Naive thymus-derived CD4-positive, alpha-beta T cell (primary cell): ENCODE results near the gene HTT. TPM values are rescaled to one million over a fixed set of nuclear protein-coding genes. Genes with fewer than 3 reads are reported as not detected.

ENCODE experiments used
- ATAC-seq: fragments of 150-1000 bp; cut with Tn5 transposase; 2 replicates; pipeline ENCODE4 v1.10.0; 2021; ENCODE audit warnings: mild to moderate bottlenecking, moderate library complexity
- CTCF ChIA-PET: fragments of 350-600 bp; sonication (Branson Sonifier 250); formaldehyde crosslinking; loops from one replicate; lab custom pipeline; 2021; ENCODE audit warnings: antibody characterized with exemption; lab: Charles Lee
- POLR2A ChIA-PET: fragments of 350-600 bp; sonication (Branson Sonifier 250); formaldehyde crosslinking; loops from one replicate; lab custom pipeline; 2021; ENCODE audit warnings: antibody characterized with exemption, inconsistent platforms; lab: Charles Lee
- DNase-seq, 9 donors: peaks; one replicate each; pipeline versions ENCODE4 v3.0.0 to v3.0.0-alpha.2; 2020 to 2022; ENCODE audit warnings: mixed read lengths in 1 of 9
- H3K27ac ChIP-seq: one replicate; pipeline ENCODE4 v1.7.0; 2013; ENCODE audit warnings: mild to moderate bottlenecking, low read depth, low read length, moderate library complexity
- H3K27me3 ChIP-seq, 2 donors: one replicate each; pipeline ENCODE4 v1.7.0; 2013; ENCODE audit warnings: low read length in 2 of 2, mild to moderate bottlenecking in 2 of 2, moderate library complexity in 2 of 2; ENCODE audit not compliant: control insufficient read depth in 2 of 2, insufficient read depth in 2 of 2
- H3K36me3 ChIP-seq, 3 experiments: 1 replicate in 2 of 3; 2 replicates in 1 of 3; pipeline ENCODE4 v1.7.0; 2013; ENCODE audit warnings: low read length in 3 of 3, mild to moderate bottlenecking in 3 of 3, moderate library complexity in 1 of 3; ENCODE audit not compliant: insufficient read depth in 3 of 3, control insufficient read depth in 2 of 3
- H3K4me1 ChIP-seq, 2 donors: one replicate each; pipeline ENCODE4 v1.7.0; 2013; ENCODE audit warnings: low read length in 2 of 2, mild to moderate bottlenecking in 2 of 2, moderate library complexity in 1 of 2; ENCODE audit not compliant: control insufficient read depth in 2 of 2, insufficient read depth in 2 of 2
- H3K4me3 ChIP-seq: 2 replicates; pipeline ENCODE4 v1.7.0; 2013; ENCODE audit warnings: mild to moderate bottlenecking, low read length
- H3K9me3 ChIP-seq, 3 experiments: 1 replicate in 2 of 3; 2 replicates in 1 of 3; pipeline ENCODE4 v1.7.0; 2013; ENCODE audit warnings: low read length in 3 of 3; ENCODE audit not compliant: control insufficient read depth in 2 of 3
- H3K27ac Mint-ChIP-seq, 9 donors: one replicate each; pipeline ENCODE4 v1.8.0; 2020 to 2022; ENCODE audit warnings: mixed read lengths in 9 of 9, mild to moderate bottlenecking in 8 of 9, moderate library complexity in 5 of 9, inconsistent platforms in 2 of 9
- H3K27me3 Mint-ChIP-seq, 5 donors: one replicate each; pipeline ENCODE4 v1.8.0; 2021 to 2022; ENCODE audit warnings: mixed read lengths in 5 of 5, mild to moderate bottlenecking in 1 of 5
- H3K36me3 Mint-ChIP-seq, 5 donors: one replicate each; pipeline ENCODE4 v1.8.0; 2020 to 2022; ENCODE audit warnings: mixed read lengths in 5 of 5, mild to moderate bottlenecking in 3 of 5, inconsistent platforms in 1 of 5
- H3K4me1 Mint-ChIP-seq, 7 donors: one replicate each; pipeline ENCODE4 v1.8.0; 2020 to 2022; ENCODE audit warnings: mixed read lengths in 7 of 7, mild to moderate bottlenecking in 3 of 7, inconsistent platforms in 1 of 7
- H3K4me3 Mint-ChIP-seq, 10 donors: one replicate each; pipeline ENCODE4 v1.8.0; 2020 to 2022; ENCODE audit warnings: mild to moderate bottlenecking in 10 of 10, mixed read lengths in 10 of 10, moderate library complexity in 6 of 10, inconsistent platforms in 2 of 10
- H3K9me3 Mint-ChIP-seq, 11 donors: one replicate each; pipeline ENCODE4 v1.8.0; 2020 to 2022; ENCODE audit warnings: mixed read lengths in 11 of 11, mild to moderate bottlenecking in 4 of 11, inconsistent platforms in 1 of 11, moderate library complexity in 1 of 11
- intact Hi-C, 2 donors: fragments of 100-400 bp; cut with micrococcal nuclease; formaldehyde crosslinking; loops; one replicate each; pipeline ENCODE4 v1.15.1; 2023
- polyA plus RNA-seq, 2 donors: library from polyadenylated mRNA; unstranded; fragments of 300-500 nt; fragmentation: Illumina TruSeq; gene quantifications; one replicate each; pipeline ENCODE4 v1.2.3, GENCODE V29; 2021
- total RNA-seq, 6 experiments: library from RNA in 5 of 6; stranded (reverse) in 5 of 6; gene quantifications; 1 replicate in 5 of 6; 2 replicates in 1 of 6; pipeline ENCODE4 v1.2.3 and lab custom pipeline; 2021 to 2026

Gene HTT
- total and polyA plus RNA-seq, 7 experiments from 2014 or later, result 2.4 to 115 (median 71.6) TPM

GRCh38 chr4:3128058-3128457 lies 53.6 kb downstream of the HTT start:
- ChIA-PET CTCF (no interaction called here), POLR2A (no interaction called here)

GRCh38 chr4:3128976-3129375 lies 54.5 kb downstream of the HTT start:
- H3K4me1 Mint-ChIP-seq, result peaks cover 0 to 4% (median 0%) of the 10 kb centered on the region in 7 donors
- H3K9me3 Mint-ChIP-seq, result no peaks in the 10 kb centered on the region
- no peak for ATAC-seq
- Histone ChIP-seq H3K4me1 (no peaks in the 10 kb centered on the region), H3K27ac (no peak overlapping the region), H3K4me3 (no peak overlapping the region), H3K9me3 (no peaks in the 10 kb centered on the region), H3K27me3 (no peaks in the 10 kb centered on the region), H3K36me3 (peaks cover 10 to 79% (median 29%) of the 10 kb centered on the region in 3 experiments)
- CTCF ChIA-PET, result no interaction called here
- intact Hi-C loops, result no loop called here
- POLR2A ChIA-PET, result no interaction called here
- peaks cover 27 to 72% (median 36%) of the 10 kb centered on the region in 5 donors for H3K36me3 Mint-ChIP-seq
- H3K4me3 Mint-ChIP-seq, result no peak overlapping the region
- no peaks in the 10 kb centered on the region for H3K27me3 Mint-ChIP-seq
- no peak for DNase-seq
- H3K27ac Mint-ChIP-seq, result no peak overlapping the region

More at GRCh38 chr4:3128058-3128457, 53.6 kb downstream of the HTT start:
- H3K27ac ChIP-seq, result no peak overlapping the region
- Mint-ChIP-seq H3K9me3 (no peaks in the 10 kb centered on the region), H3K27me3 (no peaks in the 10 kb centered on the region), H3K36me3 (peaks cover 27 to 69% (median 36%) of the 10 kb centered on the region in 5 donors), H3K4me1 (peaks cover 0 to 4% (median under 1%) of the 10 kb centered on the region in 7 donors), H3K27ac (no peak overlapping the region), H3K4me3 (no peak overlapping the region)
- no peaks in the 10 kb centered on the region for H3K4me1 ChIP-seq
- no peaks in the 10 kb centered on the region for H3K9me3 ChIP-seq
- H3K4me3 ChIP-seq, result no peak overlapping the region
- peaks cover 8 to 70% (median 29%) of the 10 kb centered on the region in 3 experiments for H3K36me3 ChIP-seq
- no peaks in the 10 kb centered on the region for H3K27me3 ChIP-seq
- ATAC-seq (no peak), DNase-seq (no peak)
- intact Hi-C loops, result no loop called here

- Mint-ChIP-seq H3K27me3 (no peaks in the 10 kb centered on the region), H3K4me1 (peaks cover 0 to 4% (median 0%) of the 10 kb centered on the region in 7 donors), H3K9me3 (no peaks in the 10 kb centered on the region), H3K27ac (peak overlapping the region in 1 of 9 donors; percentile 55), H3K36me3 (peaks cover 27 to 69% (median 37%) of the 10 kb centered on the region in 5 donors), H3K4me3 (no peak overlapping the region)
- Histone ChIP-seq H3K27me3 (no peaks in the 10 kb centered on the region), H3K4me3 (no peak overlapping the region), H3K27ac (no peak overlapping the region), H3K9me3 (no peaks in the 10 kb centered on the region), H3K36me3 (peaks cover 19 to 91% (median 29%) of the 10 kb centered on the region in 3 experiments), H3K4me1 (no peaks in the 10 kb centered on the region)
- ChIA-PET POLR2A (interaction anchor here (0.6 kb wide), 1 partner anchor 73 kb away, joined by 5 read pairs; no protein-coding TSS in a partner anchor), CTCF (interaction anchor here (1.1 kb wide), 1 partner anchor 11 kb away, joined by 3 read pairs; no protein-coding TSS in a partner anchor)
- no peak for ATAC-seq
- DNase-seq, result no peak
- intact Hi-C loops, result no loop called here
These were observed 55.7 kb downstream of the HTT start for GRCh38 chr4:3130201-3130600.

GRCh38 chr4:3130826-3131225 lies 56.3 kb downstream of the HTT start:
- no peak overlapping the region for H3K4me3 ChIP-seq
- ChIA-PET POLR2A (interaction anchor here (0.6 kb wide), 1 partner anchor 73 kb away, joined by 5 read pairs; no protein-coding TSS in a partner anchor), CTCF (no interaction called here)
- ATAC-seq (no peak), DNase-seq (no peak)
- H3K27ac ChIP-seq, result no peak overlapping the region
- Mint-ChIP-seq H3K27me3 (no peaks in the 10 kb centered on the region), H3K4me3 (no peak overlapping the region), H3K4me1 (peaks cover 0 to 4% (median 0%) of the 10 kb centered on the region in 7 donors), H3K27ac (peak overlapping the region in 3 of 9 donors; percentile 9 to 66 (median 40)), H3K9me3 (no peaks in the 10 kb centered on the region), H3K36me3 (peaks cover 27 to 72% (median 39%) of the 10 kb centered on the region in 5 donors)
- peaks cover 25 to 92% (median 33%) of the 10 kb centered on the region in 3 experiments for H3K36me3 ChIP-seq
- H3K9me3 ChIP-seq, result no peaks in the 10 kb centered on the region
- H3K4me1 ChIP-seq, result no peaks in the 10 kb centered on the region
- intact Hi-C loops, result no loop called here
- H3K27me3 ChIP-seq, result no peaks in the 10 kb centered on the region

- no peak overlapping the region for H3K27ac Mint-ChIP-seq
- intact Hi-C loops, result no loop called here
- Histone ChIP-seq H3K36me3 (peaks cover 24 to 87% (median 33%) of the 10 kb centered on the region in 3 experiments), H3K4me1 (no peaks in the 10 kb centered on the region), H3K27ac (no peak overlapping the region), H3K4me3 (no peak overlapping the region), H3K9me3 (no peaks in the 10 kb centered on the region), H3K27me3 (no peaks in the 10 kb centered on the region)
- CTCF ChIA-PET, result interaction anchor here (0.9 kb wide), 1 partner anchor 27 kb away, joined by 3 read pairs; no protein-coding TSS in a partner anchor
- H3K36me3 Mint-ChIP-seq, result peaks cover 19 to 62% (median 30%) of the 10 kb centered on the region in 5 donors
- DNase-seq (no peak), ATAC-seq (no peak)
- H3K4me3 Mint-ChIP-seq, result no peak overlapping the region
- no peaks in the 10 kb centered on the region for H3K9me3 Mint-ChIP-seq
- peaks cover 0 to 4% (median 0%) of the 10 kb centered on the region in 7 donors for H3K4me1 Mint-ChIP-seq
- H3K27me3 Mint-ChIP-seq, result no peaks in the 10 kb centered on the region
- POLR2A ChIA-PET, result interaction anchor here (0.9 kb wide), 1 partner anchor 191 kb away, joined by 3 read pairs; no protein-coding TSS in a partner anchor
These were observed 59.7 kb downstream of the HTT start for GRCh38 chr4:3134201-3134600.

- H3K4me1 ChIP-seq, result no peaks in the 10 kb centered on the region
- H3K9me3 ChIP-seq, result no peaks in the 10 kb centered on the region
- Mint-ChIP-seq H3K4me3 (no peak overlapping the region), H3K27ac (no peak overlapping the region), H3K4me1 (peaks cover 0 to 4% (median 0%) of the 10 kb centered on the region in 7 donors), H3K9me3 (no peaks in the 10 kb centered on the region), H3K27me3 (no peaks in the 10 kb centered on the region), H3K36me3 (peaks cover 14 to 56% (median 32%) of the 10 kb centered on the region in 5 donors)
- no peaks in the 10 kb centered on the region for H3K27me3 ChIP-seq
- H3K27ac ChIP-seq, result no peak overlapping the region
- intact Hi-C loops, result loop anchor here (1.0 kb wide), 2 partner anchors 29 to 88 kb away; no protein-coding TSS in a partner anchor
- H3K4me3 ChIP-seq, result no peak overlapping the region
- ATAC-seq, result no peak
- ChIA-PET POLR2A (no interaction called here), CTCF (no interaction called here)
- H3K36me3 ChIP-seq, result peaks cover 24 to 85% (median 27%) of the 10 kb centered on the region in 3 experiments
- DNase-seq, result no peak
These were observed 60.9 kb downstream of the HTT start for GRCh38 chr4:3135155-3136011.
